SK-N-SH treated with all-trans-retinoic acid at 6 μM for 48 hours (cell line): ENCODE data around the gene WASF3.
A peak's percentile ranks its signal among the peaks of the same experiment; 100 is the strongest.

Experiments used
- ATAC-seq: fragments of 200-7000 bp; cut with Tn5 transposase; 3 replicates; pipeline ENCODE4 v1.9.1; 2020; ENCODE audit warnings: mild to moderate bottlenecking, moderate library complexity
- ARNTL ChIP-seq: fragments of 450-650 bp; formaldehyde crosslinking; IDR thresholded peaks from 2 replicates; pipeline ENCODE4 v1.5.0; 2020; ENCODE audit warnings: low read depth, mild to moderate bottlenecking, moderate library complexity, borderline replicate concordance
- BACH2 ChIP-seq: fragments of 250-450 bp; sonication (Bioruptor Pico); IDR thresholded peaks from 2 replicates; pipeline ENCODE4 v1.9.0; 2021; ENCODE audit warnings: mild to moderate bottlenecking, borderline replicate concordance
- CREB5 ChIP-seq: fragments of 250-450 bp; sonication (Bioruptor Pico); IDR thresholded peaks from 2 replicates; pipeline ENCODE4 v1.5.1; 2020; ENCODE audit warnings: low read depth, mild to moderate bottlenecking, moderate library complexity
- CSDC2 ChIP-seq: fragments of 250-450 bp; sonication (Bioruptor Pico); IDR thresholded peaks from 2 replicates; pipeline ENCODE4 v1.5.0; 2020; ENCODE audit warnings: mild to moderate bottlenecking, moderate library complexity
- CSRNP3 ChIP-seq: fragments of 250-450 bp; sonication (Bioruptor Pico); IDR thresholded peaks from 2 replicates; pipeline ENCODE4 v1.5.1; 2021; ENCODE audit warnings: mild to moderate bottlenecking, moderate library complexity
- ESRRG ChIP-seq: fragments of 250-450 bp; sonication (Bioruptor Pico); IDR thresholded peaks from 2 replicates; pipeline ENCODE4 v1.6.1; 2021; ENCODE audit warnings: mild to moderate bottlenecking
- GLIS3 ChIP-seq: fragments of 250-450 bp; sonication (Bioruptor Pico); IDR thresholded peaks from 2 replicates; pipeline ENCODE4 v1.5.0; 2020; ENCODE audit warnings: mild to moderate bottlenecking, moderate library complexity
- ISL1 ChIP-seq: fragments of 250-450 bp; sonication (Bioruptor Pico); IDR thresholded peaks from 2 replicates; pipeline ENCODE4 v2.1.2; 2022; ENCODE audit warnings: mild to moderate bottlenecking, moderate library complexity
- OSR1 ChIP-seq: fragments of 250-450 bp; sonication (Bioruptor Pico); IDR thresholded peaks from 2 replicates; pipeline ENCODE4 v1.8.0; 2022; ENCODE audit warnings: moderate library complexity, mild to moderate bottlenecking, inconsistent platforms
- POU6F1 ChIP-seq: fragments of 250-450 bp; sonication (Bioruptor Pico); IDR thresholded peaks from 2 replicates; pipeline ENCODE4 v1.8.0; 2021; ENCODE audit warnings: low read depth, mild to moderate bottlenecking, moderate library complexity, borderline replicate concordance
- PPARA ChIP-seq: fragments of 250-450 bp; sonication (Bioruptor Pico); IDR thresholded peaks from 2 replicates; pipeline ENCODE4 v1.5.0; 2020; ENCODE audit warnings: mild to moderate bottlenecking, borderline replicate concordance
- RARB ChIP-seq: fragments of 250-450 bp; sonication (Bioruptor Pico); IDR thresholded peaks from 2 replicates; pipeline ENCODE4 v1.8.0; 2021; ENCODE audit warnings: mild to moderate bottlenecking, moderate library complexity
- SNAI2 ChIP-seq: fragments of 250-450 bp; sonication (Bioruptor Pico); IDR thresholded peaks from 2 replicates; pipeline ENCODE4 v1.5.0; 2020; ENCODE audit warnings: mild to moderate bottlenecking, moderate library complexity
- TCF4 ChIP-seq: fragments of 250-450 bp; sonication (Bioruptor Pico); IDR thresholded peaks from 2 replicates; pipeline ENCODE4 v1.8.0; 2021; ENCODE audit warnings: mild to moderate bottlenecking, moderate library complexity, borderline replicate concordance
- TOX ChIP-seq: fragments of 250-450 bp; sonication (Bioruptor Pico); IDR thresholded peaks from 2 replicates; pipeline ENCODE4 v1.8.0; 2021; ENCODE audit warnings: mild to moderate bottlenecking, moderate library complexity, borderline replicate concordance
- ZC3H10 ChIP-seq: fragments of 250-450 bp; sonication (Bioruptor Pico); IDR thresholded peaks from 2 replicates; pipeline ENCODE4 v1.5.1; 2021; ENCODE audit warnings: mild to moderate bottlenecking, moderate library complexity
- ZFP3 ChIP-seq: fragments of 250-450 bp; sonication (Bioruptor Pico); IDR thresholded peaks from 2 replicates; pipeline ENCODE4 v1.5.0; 2020; ENCODE audit warnings: mild to moderate bottlenecking, moderate library complexity
- ZFP30 ChIP-seq: fragments of 450-650 bp; formaldehyde crosslinking; IDR thresholded peaks from 2 replicates; pipeline ENCODE4 v1.5.0; 2022; ENCODE audit warnings: mild to moderate bottlenecking, moderate library complexity
- ZNF565 ChIP-seq: fragments of 450-650 bp; formaldehyde crosslinking; conservative IDR thresholded peaks from 2 replicates; pipeline ENCODE4 v1.5.0; 2020; ENCODE audit warnings: low read depth, mild to moderate bottlenecking, moderate library complexity
- ZNF70 ChIP-seq: fragments of 450-650 bp; formaldehyde crosslinking; IDR thresholded peaks from 2 replicates; pipeline ENCODE4 v1.5.0; 2020; ENCODE audit warnings: mild to moderate bottlenecking, moderate library complexity
- ZNF8 ChIP-seq: fragments of 450-650 bp; formaldehyde crosslinking; IDR thresholded peaks from 2 replicates; pipeline ENCODE4 v1.5.0; 2020; ENCODE audit warnings: mild to moderate bottlenecking, moderate library complexity
- TF ChIP-seq, protein P1 (sequence below): fragments of 250-450 bp; sonication (Bioruptor Pico); IDR thresholded peaks from 2 replicates; pipeline ENCODE4 v1.8.0; 2020; ENCODE audit warnings: mild to moderate bottlenecking, moderate library complexity, borderline replicate concordance
- TF ChIP-seq, protein P2 (sequence below): fragments of 250-450 bp; sonication (Bioruptor Pico); IDR thresholded peaks from 2 replicates; pipeline ENCODE4 v1.5.0; 2020; ENCODE audit warnings: mild to moderate bottlenecking, moderate library complexity

The WASF3 gene

DNA sequence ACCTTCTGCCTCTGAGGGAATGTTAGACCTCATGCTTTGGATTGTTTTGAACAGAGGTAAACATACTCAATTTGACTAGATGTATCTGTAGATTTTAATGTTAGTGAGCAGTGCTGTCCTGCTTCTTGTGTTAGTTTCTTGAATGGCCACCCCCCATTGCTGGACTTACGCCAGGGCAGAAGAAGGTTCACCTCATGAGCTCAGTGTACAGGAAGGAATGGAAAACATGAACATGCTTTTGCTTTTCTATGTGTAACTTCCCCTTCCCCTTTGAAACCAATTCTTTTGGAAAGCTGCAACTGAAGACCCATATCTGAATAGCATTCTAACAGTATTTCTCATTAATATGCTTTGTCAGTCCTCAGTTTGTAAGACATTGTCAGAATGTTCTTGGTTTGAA, 32.3 kb downstream of the WASF3 start:
- TF ChIP-seq, protein P1, sequence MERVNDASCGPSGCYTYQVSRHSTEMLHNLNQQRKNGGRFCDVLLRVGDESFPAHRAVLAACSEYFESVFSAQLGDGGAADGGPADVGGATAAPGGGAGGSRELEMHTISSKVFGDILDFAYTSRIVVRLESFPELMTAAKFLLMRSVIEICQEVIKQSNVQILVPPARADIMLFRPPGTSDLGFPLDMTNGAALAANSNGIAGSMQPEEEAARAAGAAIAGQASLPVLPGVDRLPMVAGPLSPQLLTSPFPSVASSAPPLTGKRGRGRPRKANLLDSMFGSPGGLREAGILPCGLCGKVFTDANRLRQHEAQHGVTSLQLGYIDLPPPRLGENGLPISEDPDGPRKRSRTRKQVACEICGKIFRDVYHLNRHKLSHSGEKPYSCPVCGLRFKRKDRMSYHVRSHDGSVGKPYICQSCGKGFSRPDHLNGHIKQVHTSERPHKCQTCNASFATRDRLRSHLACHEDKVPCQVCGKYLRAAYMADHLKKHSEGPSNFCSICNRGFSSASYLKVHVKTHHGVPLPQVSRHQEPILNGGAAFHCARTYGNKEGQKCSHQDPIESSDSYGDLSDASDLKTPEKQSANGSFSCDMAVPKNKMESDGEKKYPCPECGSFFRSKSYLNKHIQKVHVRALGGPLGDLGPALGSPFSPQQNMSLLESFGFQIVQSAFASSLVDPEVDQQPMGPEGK (CRISPR knock-in tag), result no peak
- peak; percentile 40 for ATAC-seq

DNA sequence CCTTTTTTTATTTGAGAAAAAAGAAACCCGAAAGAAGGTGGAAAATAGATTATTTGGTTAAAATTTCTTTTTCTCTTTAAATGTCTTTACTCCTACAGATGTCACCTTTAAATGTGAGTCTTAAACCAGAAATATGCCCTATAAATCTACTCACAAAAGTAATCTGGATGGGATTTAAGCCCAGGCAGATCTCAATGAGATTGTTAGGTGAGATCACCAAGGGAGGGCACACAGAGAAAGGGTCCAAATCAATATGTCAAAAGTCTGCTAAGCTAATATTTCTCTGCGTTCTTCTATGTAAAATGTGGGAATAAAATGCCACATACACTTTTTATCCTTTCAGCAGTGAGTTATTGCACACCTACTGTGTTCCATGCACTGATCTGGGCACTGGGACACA, 32.9 kb downstream of the WASF3 start:
- ATAC-seq, result no peak
- no peak for TF ChIP-seq SNAI2 (CRISPR knock-in tag)
- no peak for TF ChIP-seq ZNF8 (CRISPR knock-in tag)
- TF ChIP-seq BACH2 (CRISPR knock-in tag), result no peak
- TF ChIP-seq ZFP3 (CRISPR knock-in tag), result no peak
- TF ChIP-seq, protein P2, sequence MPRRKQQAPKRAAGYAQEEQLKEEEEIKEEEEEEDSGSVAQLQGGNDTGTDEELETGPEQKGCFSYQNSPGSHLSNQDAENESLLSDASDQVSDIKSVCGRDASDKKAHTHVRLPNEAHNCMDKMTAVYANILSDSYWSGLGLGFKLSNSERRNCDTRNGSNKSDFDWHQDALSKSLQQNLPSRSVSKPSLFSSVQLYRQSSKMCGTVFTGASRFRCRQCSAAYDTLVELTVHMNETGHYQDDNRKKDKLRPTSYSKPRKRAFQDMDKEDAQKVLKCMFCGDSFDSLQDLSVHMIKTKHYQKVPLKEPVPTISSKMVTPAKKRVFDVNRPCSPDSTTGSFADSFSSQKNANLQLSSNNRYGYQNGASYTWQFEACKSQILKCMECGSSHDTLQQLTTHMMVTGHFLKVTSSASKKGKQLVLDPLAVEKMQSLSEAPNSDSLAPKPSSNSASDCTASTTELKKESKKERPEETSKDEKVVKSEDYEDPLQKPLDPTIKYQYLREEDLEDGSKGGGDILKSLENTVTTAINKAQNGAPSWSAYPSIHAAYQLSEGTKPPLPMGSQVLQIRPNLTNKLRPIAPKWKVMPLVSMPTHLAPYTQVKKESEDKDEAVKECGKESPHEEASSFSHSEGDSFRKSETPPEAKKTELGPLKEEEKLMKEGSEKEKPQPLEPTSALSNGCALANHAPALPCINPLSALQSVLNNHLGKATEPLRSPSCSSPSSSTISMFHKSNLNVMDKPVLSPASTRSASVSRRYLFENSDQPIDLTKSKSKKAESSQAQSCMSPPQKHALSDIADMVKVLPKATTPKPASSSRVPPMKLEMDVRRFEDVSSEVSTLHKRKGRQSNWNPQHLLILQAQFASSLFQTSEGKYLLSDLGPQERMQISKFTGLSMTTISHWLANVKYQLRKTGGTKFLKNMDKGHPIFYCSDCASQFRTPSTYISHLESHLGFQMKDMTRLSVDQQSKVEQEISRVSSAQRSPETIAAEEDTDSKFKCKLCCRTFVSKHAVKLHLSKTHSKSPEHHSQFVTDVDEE (CRISPR knock-in tag), result no peak
- TF ChIP-seq RARB, result no peak
- TF ChIP-seq PPARA (CRISPR knock-in tag), result no peak
- no peak for TF ChIP-seq ARNTL (CRISPR knock-in tag)
- TF ChIP-seq TOX (CRISPR knock-in tag), result no peak
- no peak for TF ChIP-seq TCF4 (CRISPR knock-in tag)
- no peak for TF ChIP-seq ESRRG (CRISPR knock-in tag)
- TF ChIP-seq ZFP30 (CRISPR knock-in tag), result no peak
- no peak for TF ChIP-seq CSRNP3 (CRISPR knock-in tag)
- no peak for TF ChIP-seq GLIS3 (CRISPR knock-in tag)
- no peak for TF ChIP-seq OSR1 (CRISPR knock-in tag)
- no peak for TF ChIP-seq ISL1 (CRISPR knock-in tag)
- TF ChIP-seq CSDC2 (CRISPR knock-in tag), result no peak
- no peak for TF ChIP-seq ZC3H10

GRCh38 chr13:26590951-26591350, 33.5 kb downstream of the WASF3 start:
- ATAC-seq, result no peak
- no peak for TF ChIP-seq ZFP30 (CRISPR knock-in tag)

- no peak for ATAC-seq
- TF ChIP-seq RARB (no peak), BACH2 (CRISPR knock-in tag) (no peak), SNAI2 (CRISPR knock-in tag) (no peak), CSRNP3 (CRISPR knock-in tag) (no peak), POU6F1 (CRISPR knock-in tag) (no peak), ZC3H10 (no peak), ZNF565 (CRISPR knock-in tag) (no peak), ZNF70 (no peak), ZNF8 (CRISPR knock-in tag) (no peak), PPARA (CRISPR knock-in tag) (no peak), TOX (CRISPR knock-in tag) (no peak), ISL1 (CRISPR knock-in tag) (no peak), CREB5 (CRISPR knock-in tag) (no peak), ESRRG (CRISPR knock-in tag) (no peak), TCF4 (CRISPR knock-in tag) (no peak)
- TF ChIP-seq, protein P1 (CRISPR knock-in tag), result no peak
Measured at GRCh38 chr13:26591672-26592071, 34.2 kb downstream of the WASF3 start.
